OCI-LY7 (cell line): ENCODE measurements around the gene SLCO4A1. TPM values are rescaled to one million over a fixed set of nuclear protein-coding genes. Genes with fewer than 3 reads are reported as not detected.

Source experiments
- Bru-seq: library from RNA; stranded (reverse); fragments of 400-500 nt; gene quantifications from one replicate; lab custom pipeline; 2021; lab: Mats Ljungman, UMichigan
- BruChase-seq, 2 experiments: library from RNA; stranded (reverse); fragments of 400-500 nt; gene quantifications; one replicate each; lab custom pipeline; 2021; lab: Mats Ljungman, UMichigan
- BruUV-seq: library from RNA; stranded (reverse); fragments of 400-500 nt; replicated peaks from 2 replicates; lab custom pipeline; 2021; lab: Mats Ljungman, UMichigan
- CTCF ChIA-PET: fragments of 300-600 bp; sonication (Branson Sonifier 250); formaldehyde crosslinking; loops from one replicate; lab custom pipeline; 2022; ENCODE audit warnings: antibody characterized with exemption; ENCODE audit not compliant: unreplicated experiment; lab: Charles Lee
- POLR2A ChIA-PET: fragments of 300-600 bp; sonication (Branson Sonifier 250); formaldehyde crosslinking; loops from one replicate; lab custom pipeline; 2022; ENCODE audit warnings: antibody characterized with exemption; lab: Charles Lee
- DNase-seq: peaks from one replicate; pipeline ENCODE4 v3.0.0-alpha.2; 2015; ENCODE audit warnings: low spot score
- H2AFZ ChIP-seq: fragments of 200-600 bp; sonication (generic), shearing (Covaris generic); 2 replicates; pipeline ENCODE4 v1.6.1; 2014; ENCODE audit warnings: mild to moderate bottlenecking, antibody characterized with exemption, low read length, moderate library complexity
- H3K27ac ChIP-seq: fragments of 200-600 bp; sonication (generic); 2 replicates; pipeline ENCODE4 v1.5.1; 2014; ENCODE audit warnings: mixed run types, low read depth, mild to moderate bottlenecking, moderate library complexity, low read length, inconsistent platforms; ENCODE audit not compliant: poor library complexity, severe bottlenecking
- H3K36me3 ChIP-seq: fragments of 200-600 bp; sonication (generic); 2 replicates; pipeline ENCODE4 v1.6.1; 2014; ENCODE audit warnings: mild to moderate bottlenecking, antibody characterized with exemption, low read length, moderate library complexity, mixed read lengths; ENCODE audit not compliant: insufficient read depth
- H3K4me1 ChIP-seq: fragments of 200-600 bp; sonication (generic); 2 replicates; pipeline ENCODE4 v1.5.1; 2014; ENCODE audit warnings: mild to moderate bottlenecking, low read length; ENCODE audit not compliant: insufficient read depth, poor library complexity, severe bottlenecking
- H3K4me2 ChIP-seq: fragments of 200-600 bp; sonication (generic); 2 replicates; pipeline ENCODE4 v1.6.1; 2014; ENCODE audit warnings: mild to moderate bottlenecking, low read length
- H3K4me3 ChIP-seq: fragments of 200-600 bp; sonication (generic); 2 replicates; pipeline ENCODE4 v1.5.1; 2014; ENCODE audit warnings: mild to moderate bottlenecking, low read depth, low read length; ENCODE audit not compliant: poor library complexity, severe bottlenecking
- H3K79me2 ChIP-seq: fragments of 200-600 bp; sonication (generic); 2 replicates; pipeline ENCODE4 v1.6.1; 2016; ENCODE audit warnings: low read depth, mild to moderate bottlenecking, low read length, moderate library complexity, mixed read lengths; ENCODE audit not compliant: insufficient read depth
- H3K9me2 ChIP-seq: fragments of 200-600 bp; sonication (generic); 2 replicates; pipeline ENCODE4 v1.6.1; 2016; ENCODE audit warnings: mild to moderate bottlenecking, low read length, mixed read lengths; ENCODE audit not compliant: insufficient read depth
- H3K9me3 ChIP-seq: fragments of 200-600 bp; sonication (generic); 2 replicates; pipeline ENCODE4 v1.6.1; 2014; ENCODE audit warnings: mild to moderate bottlenecking, mixed run types, low read length, mixed read lengths
- H4K20me1 ChIP-seq: fragments of 200-600 bp; sonication (generic); 2 replicates; pipeline ENCODE4 v1.6.1; 2014; ENCODE audit warnings: mild to moderate bottlenecking, antibody characterized with exemption, low read length, moderate library complexity, mixed read lengths; ENCODE audit not compliant: insufficient read depth
- CTCF ChIP-seq: fragments of 200-600 bp; sonication (generic); conservative IDR thresholded peaks from 2 replicates; pipeline ENCODE4 v1.5.1; 2014; ENCODE audit warnings: mild to moderate bottlenecking, antibody characterized with exemption, low read length, moderate library complexity, mixed read lengths
- EZH2phosphoT487 ChIP-seq: fragments of 200-600 bp; sonication (generic); IDR thresholded peaks from 2 replicates; pipeline ENCODE4 v1.6.1; 2018; ENCODE audit warnings: low read depth, borderline replicate concordance, mild to moderate bottlenecking, mixed run types, antibody characterized with exemption, low read length, moderate library complexity, mixed read lengths
- intact Hi-C: fragments of 100-400 bp; cut with micrococcal nuclease; formaldehyde crosslinking; loops from one replicate; pipeline ENCODE4 v1.10.0; 2022; ENCODE audit not compliant: unreplicated experiment
- long read RNA-seq: library from polyadenylated mRNA; stranded (forward); transcript quantifications from one replicate; pipeline ENCODE4 v2.0.0, GENCODE V29; 2022
- total RNA-seq, 2 experiments: library from RNA; depleted of rRNA in 1 of 2; stranded (reverse); fragments of >200 nt in 1 of 2; shearing (Covaris generic) in 1 of 2; gene quantifications; 2 replicates each; pipeline ENCODE4 v1.2.3, GENCODE V29; 2014 to 2022

Gene SLCO4A1, protein sequence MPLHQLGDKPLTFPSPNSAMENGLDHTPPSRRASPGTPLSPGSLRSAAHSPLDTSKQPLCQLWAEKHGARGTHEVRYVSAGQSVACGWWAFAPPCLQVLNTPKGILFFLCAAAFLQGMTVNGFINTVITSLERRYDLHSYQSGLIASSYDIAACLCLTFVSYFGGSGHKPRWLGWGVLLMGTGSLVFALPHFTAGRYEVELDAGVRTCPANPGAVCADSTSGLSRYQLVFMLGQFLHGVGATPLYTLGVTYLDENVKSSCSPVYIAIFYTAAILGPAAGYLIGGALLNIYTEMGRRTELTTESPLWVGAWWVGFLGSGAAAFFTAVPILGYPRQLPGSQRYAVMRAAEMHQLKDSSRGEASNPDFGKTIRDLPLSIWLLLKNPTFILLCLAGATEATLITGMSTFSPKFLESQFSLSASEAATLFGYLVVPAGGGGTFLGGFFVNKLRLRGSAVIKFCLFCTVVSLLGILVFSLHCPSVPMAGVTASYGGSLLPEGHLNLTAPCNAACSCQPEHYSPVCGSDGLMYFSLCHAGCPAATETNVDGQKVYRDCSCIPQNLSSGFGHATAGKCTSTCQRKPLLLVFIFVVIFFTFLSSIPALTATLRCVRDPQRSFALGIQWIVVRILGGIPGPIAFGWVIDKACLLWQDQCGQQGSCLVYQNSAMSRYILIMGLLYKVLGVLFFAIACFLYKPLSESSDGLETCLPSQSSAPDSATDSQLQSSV
- total RNA-seq (2014; rRNA removed; shearing (Covaris generic)) (34.4 and 52.4 TPM in 2 replicates), total RNA-seq (2022) (30.4 and 34.3 TPM in 2 replicates), Bru-seq, nascent RNA (percentile 56 among the genes with signal in this experiment), BruChase-seq, experiment 1, labeled RNA remaining after a 6-hour chase (percentile 57 among the genes with signal in this experiment), BruChase-seq, experiment 2, labeled RNA remaining after a 2-hour chase (percentile 63 among the genes with signal in this experiment)
- long read RNA-seq, transcript SLCO4A1-201 (12 exons, 2,776 nt), result major isoform, 31 of 97 reads
- long read RNA-seq, partial matches to known transcripts, result 10 of 97 reads
- long read RNA-seq, other reads (novel, unspliced or antisense), result 54 of 97 reads

GRCh38 chr20:62642051-62642665 lies at the start of gene SLCO4A1:
Gene SLCO4A1, plus strand, starts transcription at chr20:62642503. Its CDS starts 13,952 bp downstream, at chr20:62656455.
- Histone ChIP-seq H3K4me2 (peak within 1 kb of the TSS; percentile 95), H3K36me3 (peaks cover 19% of the 10 kb centered on the region; the same call in 1 of the 2 replicates), H2AFZ (peak within 1 kb of the TSS; percentile 76; the same call in 1 of the 2 replicates), H3K9me2 (no peaks in the 10 kb centered on the region), H3K9me3 (no peaks in the 10 kb centered on the region), H3K4me1 (peaks cover 54% of the 10 kb centered on the region), H3K79me2 (peaks cover 45% of the 10 kb centered on the region), H3K4me3 (peak within 1 kb of the TSS; percentile 94), H4K20me1 (peaks cover 10% of the 10 kb centered on the region; the same call in 1 of the 2 replicates), H3K27ac (peak within 1 kb of the TSS; percentile 53)
- no TSS peak for BruUV-seq
- intact Hi-C loops, result loop anchor here (1.0 kb wide), 1 partner anchor 18 kb away; no protein-coding TSS in a partner anchor
- POLR2A ChIA-PET, result interaction anchor here (0.5 to 3.0 kb wide), 5 partner anchors 9 to 152 kb away, joined by 3 to 14 read pairs (median 4); no protein-coding TSS in a partner anchor
- CTCF ChIA-PET, result interaction anchor here (0.6 kb wide), 1 partner anchor 156 kb away, joined by 3 read pairs; no protein-coding TSS in a partner anchor
- TF ChIP-seq EZH2phosphoT487 (no peak), CTCF (no peak)
- peak; percentile 90 for DNase-seq

- BruUV-seq, result no TSS peak
- POLR2A ChIA-PET, result no interaction called here
- Histone ChIP-seq H3K4me1 (no peaks in the 10 kb centered on the region), H3K4me2 (no peak overlapping the region), H3K79me2 (no peaks in the 10 kb centered on the region), H3K9me3 (no peaks in the 10 kb centered on the region), H3K27ac (no peak overlapping the region), H3K9me2 (no peaks in the 10 kb centered on the region), H4K20me1 (no peaks in the 10 kb centered on the region), H3K36me3 (no peaks in the 10 kb centered on the region), H2AFZ (no peak overlapping the region), H3K4me3 (no peak overlapping the region)
- TF ChIP-seq CTCF (no peak), EZH2phosphoT487 (no peak)
- intact Hi-C loops, result no loop called here
- CTCF ChIA-PET, result no interaction called here
- DNase-seq, result no peak
These were observed 49.7 kb upstream of the SLCO4A1 start for GRCh38 chr20:62592506-62593177.
